Tibial artery (tissue), 4 donors: ENCODE measurements around the gene PDCD1.

Experiments used
- DNase-seq, 2 donors: peaks; one replicate each; pipeline ENCODE4 v3.0.0-alpha.2; 2019
- H3K27ac ChIP-seq, 2 donors: fragments of 200-600 bp; sonication (generic) in 1 of 2; 1 replicate in 1 of 2; 2 replicates in 1 of 2; pipeline ENCODE4 v1.5.1; 2018 to 2019; ENCODE audit warnings: mild to moderate bottlenecking in 1 of 2
- H3K27me3 ChIP-seq, 2 donors: fragments of 200-600 bp; sonication (generic) in 1 of 2; one replicate each; pipeline versions ENCODE4 v1.5.1 to v1.6.0; 2016 to 2019
- H3K36me3 ChIP-seq, 3 donors: fragments of 200-600 bp; sonication (generic) in 2 of 3; one replicate each; pipeline ENCODE4 v1.5.1; 2016 to 2019; ENCODE audit warnings: mild to moderate bottlenecking in 2 of 3
- H3K4me1 ChIP-seq, 4 donors: fragments of 200-600 bp; sonication (generic) in 2 of 4; 1 replicate in 3 of 4; 2 replicates in 1 of 4; pipeline ENCODE4 v1.5.1; 2016 to 2019
- H3K4me3 ChIP-seq, 2 donors: fragments of 200-600 bp; sonication (generic) in 1 of 2; 1 replicate in 1 of 2; 2 replicates in 1 of 2; pipeline ENCODE4 v1.5.1; 2018 to 2019; ENCODE audit warnings: mild to moderate bottlenecking in 2 of 2
- H3K9me3 ChIP-seq, 3 donors: fragments of 200-600 bp; sonication (generic) in 1 of 3; one replicate each; pipeline ENCODE4 v1.5.1; 2016 to 2019
- intact Hi-C: fragments of 100-400 bp; cut with DNase I; formaldehyde crosslinking; loops from one replicate; pipeline ENCODE4 v1.15.0; 2023; ENCODE audit warnings: low total_unique reads
- TF ChIP-seq, protein P1 (sequence below), 2 experiments: fragments of 200-600 bp in 1 of 2; fragments of 450-650 bp in 1 of 2; IDR thresholded peaks; one replicate each; pipeline ENCODE4 v1.5.1; 2017 to 2019; ENCODE audit warnings: antibody characterized with exemption in 2 of 2, mild to moderate bottlenecking in 1 of 2, moderate library complexity in 1 of 2

PDCD1 gene

DNA sequence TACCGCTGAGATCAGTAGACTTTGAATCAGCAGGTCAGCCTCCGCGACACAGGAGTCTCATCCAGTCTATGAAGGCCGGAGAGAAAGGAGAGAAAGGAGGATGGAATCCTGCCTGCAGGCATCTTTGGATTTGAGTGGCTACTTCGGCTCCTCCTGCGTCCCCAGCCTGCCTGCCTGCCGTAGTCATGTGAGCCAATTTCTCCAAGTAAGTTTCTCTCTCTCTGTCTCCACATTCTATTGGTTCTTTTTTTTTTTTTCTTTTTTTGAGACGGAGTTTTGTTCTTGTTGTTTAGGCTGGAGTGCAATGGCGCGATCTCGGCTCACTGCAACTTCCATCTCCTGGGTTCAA lies 16.7 kb downstream of the PDCD1 start:
- Histone ChIP-seq H3K4me3 (no peak overlapping the region), H3K27me3 (peaks cover 0 to 11% of the 10 kb centered on the region in 2 donors), H3K36me3 (no peaks in the 10 kb centered on the region), H3K4me1 (peaks cover 0 to 14% (median 9%) of the 10 kb centered on the region in 4 donors), H3K9me3 (no peaks in the 10 kb centered on the region), H3K27ac (no peak overlapping the region)
- intact Hi-C loops, result no loop called here
- no peak for DNase-seq
- TF ChIP-seq, protein P1, sequence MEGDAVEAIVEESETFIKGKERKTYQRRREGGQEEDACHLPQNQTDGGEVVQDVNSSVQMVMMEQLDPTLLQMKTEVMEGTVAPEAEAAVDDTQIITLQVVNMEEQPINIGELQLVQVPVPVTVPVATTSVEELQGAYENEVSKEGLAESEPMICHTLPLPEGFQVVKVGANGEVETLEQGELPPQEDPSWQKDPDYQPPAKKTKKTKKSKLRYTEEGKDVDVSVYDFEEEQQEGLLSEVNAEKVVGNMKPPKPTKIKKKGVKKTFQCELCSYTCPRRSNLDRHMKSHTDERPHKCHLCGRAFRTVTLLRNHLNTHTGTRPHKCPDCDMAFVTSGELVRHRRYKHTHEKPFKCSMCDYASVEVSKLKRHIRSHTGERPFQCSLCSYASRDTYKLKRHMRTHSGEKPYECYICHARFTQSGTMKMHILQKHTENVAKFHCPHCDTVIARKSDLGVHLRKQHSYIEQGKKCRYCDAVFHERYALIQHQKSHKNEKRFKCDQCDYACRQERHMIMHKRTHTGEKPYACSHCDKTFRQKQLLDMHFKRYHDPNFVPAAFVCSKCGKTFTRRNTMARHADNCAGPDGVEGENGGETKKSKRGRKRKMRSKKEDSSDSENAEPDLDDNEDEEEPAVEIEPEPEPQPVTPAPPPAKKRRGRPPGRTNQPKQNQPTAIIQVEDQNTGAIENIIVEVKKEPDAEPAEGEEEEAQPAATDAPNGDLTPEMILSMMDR (IDR thresholded peaks at IDR 0.05), result no peak

DNA sequence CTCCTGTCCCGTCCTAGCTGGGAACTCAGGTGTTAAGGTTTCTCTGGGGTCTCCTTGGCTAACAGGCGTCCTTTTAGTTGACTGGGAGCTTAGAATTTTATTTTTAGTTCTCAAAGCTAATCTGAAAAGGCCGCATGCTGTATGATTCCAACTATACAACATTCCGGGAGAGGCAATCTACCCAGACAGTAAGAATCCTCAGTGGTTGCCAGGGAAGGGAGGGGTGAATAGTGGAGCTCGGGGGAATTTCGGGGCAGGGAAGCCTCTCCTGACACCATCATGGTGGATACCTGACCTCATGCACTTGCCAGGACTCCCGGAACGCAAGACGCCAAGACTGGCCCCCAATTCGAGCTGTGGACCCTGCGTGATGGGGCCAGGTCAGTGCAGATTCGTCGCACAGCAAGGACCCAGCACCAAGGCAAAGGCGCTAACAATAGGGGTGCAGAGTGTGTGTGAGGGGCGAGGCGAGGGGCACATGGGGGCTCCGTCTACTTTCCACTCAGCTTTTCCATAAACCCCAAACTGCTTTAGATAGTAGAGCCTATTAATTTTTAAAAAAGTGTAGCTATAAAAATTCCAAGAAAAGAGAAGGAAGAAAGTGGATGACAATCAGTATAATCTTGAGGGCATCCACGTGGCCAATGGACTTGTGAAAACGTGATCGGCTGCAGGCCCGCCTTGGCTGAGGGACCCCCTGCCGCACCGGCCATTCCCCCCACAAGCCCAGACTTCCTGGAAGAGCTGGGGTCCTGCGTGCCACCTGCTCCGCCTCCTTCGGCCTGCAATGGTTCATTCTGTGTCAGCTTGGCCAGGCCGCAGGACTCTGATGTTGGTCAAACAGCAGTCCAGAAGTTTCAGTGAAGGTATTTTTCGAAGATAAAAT lies 17.3 kb downstream of the PDCD1 start:
- intact Hi-C loops, result no loop called here
- TF ChIP-seq, protein P1 (IDR thresholded peaks at IDR 0.05), result no peak
- no peak overlapping the region for H3K27ac ChIP-seq
- H3K27me3 ChIP-seq, result peaks cover 0 to 11% of the 10 kb centered on the region in 2 donors
- no peaks in the 10 kb centered on the region for H3K36me3 ChIP-seq
- no peak overlapping the region for H3K4me3 ChIP-seq
- no peaks in the 10 kb centered on the region for H3K9me3 ChIP-seq
- H3K4me1 ChIP-seq, result peaks cover 0 to 14% (median 9%) of the 10 kb centered on the region in 4 donors
- DNase-seq, result no peak

DNA sequence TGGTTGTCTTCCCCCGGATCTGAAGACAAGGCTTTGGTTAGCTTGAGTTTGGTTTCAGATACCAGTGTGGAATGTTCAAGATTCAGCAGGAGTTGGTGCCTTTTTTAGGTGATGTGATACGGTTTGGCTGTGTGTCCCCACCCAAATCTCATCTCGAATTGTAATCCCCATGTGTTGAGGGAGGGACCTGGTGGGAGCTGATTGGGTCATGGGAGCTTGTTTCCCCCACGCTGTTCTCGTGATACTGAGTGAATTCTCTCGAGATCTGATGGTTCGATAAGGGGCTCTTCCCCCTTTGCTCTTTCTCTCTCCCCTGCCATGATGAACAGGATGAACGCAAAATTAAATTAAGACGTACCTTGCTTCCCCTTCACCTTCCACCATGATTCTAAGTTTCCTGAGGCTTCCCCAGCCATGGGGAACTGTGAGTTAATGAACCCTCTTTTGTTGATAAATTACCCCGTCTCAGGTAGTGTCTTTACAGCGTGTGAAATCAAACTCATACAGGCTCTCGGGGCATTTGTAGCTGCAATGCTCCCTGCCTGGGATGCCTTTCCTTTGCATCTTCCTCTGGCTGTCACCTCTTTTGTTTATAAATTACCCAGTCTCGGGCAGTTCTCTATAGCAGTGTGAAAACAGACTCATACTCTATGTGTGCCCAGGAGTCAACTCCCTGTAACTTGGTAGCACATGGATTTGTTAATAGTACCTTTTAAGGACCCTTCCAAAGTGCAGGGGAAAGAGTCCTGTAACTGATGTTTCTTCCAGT lies 21.3 kb downstream of the PDCD1 start:
- peaks cover 0 to 18% of the 10 kb centered on the region in 2 donors for H3K27me3 ChIP-seq
- TF ChIP-seq, protein P1 (IDR thresholded peaks at IDR 0.05), result no peak
- H3K4me3 ChIP-seq, result no peak overlapping the region
- H3K27ac ChIP-seq, result no peak overlapping the region
- no peaks in the 10 kb centered on the region for H3K9me3 ChIP-seq
- no peak for DNase-seq
- peaks cover 0 to 9% (median 4%) of the 10 kb centered on the region in 4 donors for H3K4me1 ChIP-seq
- intact Hi-C loops, result no loop called here
- H3K36me3 ChIP-seq, result no peaks in the 10 kb centered on the region

DNA sequence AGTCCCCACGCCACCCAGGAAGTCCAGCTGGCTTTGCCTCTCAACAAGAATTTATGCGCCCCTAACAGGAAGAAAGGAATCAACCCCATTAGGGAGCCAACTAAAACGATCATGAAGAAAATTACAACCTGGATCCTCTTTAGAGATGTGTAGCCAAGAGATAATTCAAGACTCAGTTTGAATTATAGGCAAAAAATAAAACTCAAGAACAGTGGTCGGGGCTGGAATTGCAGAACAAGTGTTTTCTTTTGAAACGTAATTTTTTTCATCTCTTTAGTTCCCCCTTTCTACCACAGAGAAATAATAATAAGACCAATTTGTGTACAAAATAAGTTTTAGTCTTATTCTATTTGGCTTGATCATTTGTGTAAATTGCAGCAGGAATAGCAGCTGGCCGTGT lies 22.4 kb downstream of the PDCD1 start:
- Histone ChIP-seq H3K4me1 (peaks cover 0 to 9% (median 4%) of the 10 kb centered on the region in 4 donors), H3K27ac (no peak overlapping the region), H3K4me3 (no peak overlapping the region), H3K9me3 (no peaks in the 10 kb centered on the region), H3K27me3 (peaks cover 0 to 18% of the 10 kb centered on the region in 2 donors), H3K36me3 (no peaks in the 10 kb centered on the region)
- TF ChIP-seq, protein P1 (IDR thresholded peaks at IDR 0.05), result no peak
- intact Hi-C loops, result no loop called here
- no peak for DNase-seq

DNA sequence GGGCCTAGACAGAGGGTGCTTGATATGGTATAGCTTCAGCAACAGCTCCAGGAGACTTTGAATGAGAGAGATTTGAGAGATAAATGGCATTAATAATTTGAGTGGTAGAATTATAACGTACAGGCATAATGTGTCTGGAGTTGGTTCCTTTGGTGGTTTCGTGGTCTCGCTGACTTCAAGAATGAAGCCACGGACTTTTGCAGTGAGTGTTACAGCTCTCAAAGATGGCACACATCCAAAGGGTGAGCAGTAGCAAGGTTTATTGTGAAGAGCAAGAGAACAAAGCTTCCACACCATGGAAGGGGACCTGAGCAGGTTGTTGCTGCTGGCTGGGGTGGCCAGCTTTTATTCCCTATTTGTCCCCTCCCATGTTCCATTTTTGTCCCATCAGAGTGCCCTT lies 23.1 kb downstream of the PDCD1 start:
- TF ChIP-seq, protein P1 (IDR thresholded peaks at IDR 0.05), result no peak
- Histone ChIP-seq H3K4me3 (no peak overlapping the region), H3K27ac (no peak overlapping the region), H3K27me3 (peaks cover 0 to 18% of the 10 kb centered on the region in 2 donors), H3K9me3 (no peaks in the 10 kb centered on the region), H3K36me3 (no peaks in the 10 kb centered on the region), H3K4me1 (peaks cover 0 to 9% (median 4%) of the 10 kb centered on the region in 4 donors)
- no peak for DNase-seq
- intact Hi-C loops, result no loop called here
